Measurements from ENCODE around the gene GSN. TPM values are rescaled to one million over a fixed set of nuclear protein-coding genes. Genes with fewer than 3 reads are reported as not detected.

The GSN gene
- total RNA-seq, 8 experiments from 2014 or later = 41.1 to 1,937 (median 118) TPM

- 27 to 100% (median 96%) methylated on average over 1 to 5 of the region's 11 CpGs; no CpG with 5 or more reads in 2 of the 10 experiments for WGBS, 10 experiments
- in situ Hi-C loops (cut with MboI; ENCODE audit: low pct_unique_long_range_greater_than_20kb in 2 of 9, low sequenced_read_pairs in 9 of 9, unreplicated experiment in 9 of 9) = no loop called here
- no peak for ATAC-seq (replicated peaks in 6 of 8)
- Histone ChIP-seq H3K27ac (no peak overlapping the region), H3K4me1 (replicated peaks in 1 of 2) (peaks cover 6 to 12% of the 10 kb centered on the region in 2 donors), H3K4me3 (no peak overlapping the region)
Measured at GRCh38 chr9:121279776-121280388, 11.9 kb downstream of the GSN start.

- 60 to 100% (median 93%) methylated on average over 1 to 8 of the region's 11 CpGs for WGBS, 10 experiments
- no peak for ATAC-seq (replicated peaks in 6 of 8)
- peaks cover 13 to 21% of the 10 kb centered on the region in 2 donors for H3K4me1 ChIP-seq (replicated peaks in 1 of 2)
- H3K4me3 ChIP-seq = no peak overlapping the region
- H3K27ac ChIP-seq = no peak overlapping the region
- in situ Hi-C loops (cut with MboI; ENCODE audit: low pct_unique_long_range_greater_than_20kb in 2 of 9, low sequenced_read_pairs in 9 of 9, unreplicated experiment in 9 of 9) = no loop called here
Measured at GRCh38 chr9:121280715-121281613, 13.0 kb downstream of the GSN start.

GRCh38 chr9:121281614-121282276, 13.8 kb downstream of the GSN start:
- WGBS, 10 experiments = 11 to 100% (median 83%) methylated on average over 2 to 7 of the region's 10 CpGs; no CpG with 5 or more reads in 7 of the 10 experiments
- peaks cover 21 to 29% of the 10 kb centered on the region in 2 donors for H3K4me1 ChIP-seq (replicated peaks in 1 of 2)
- ATAC-seq (replicated peaks in 6 of 8) = peak in 1 of 8 experiments; percentile 2
- in situ Hi-C loops (cut with MboI; ENCODE audit: low pct_unique_long_range_greater_than_20kb in 2 of 9, low sequenced_read_pairs in 9 of 9, unreplicated experiment in 9 of 9) = no loop called here
- no peak overlapping the region for H3K4me3 ChIP-seq
- no peak overlapping the region for H3K27ac ChIP-seq

DNA sequence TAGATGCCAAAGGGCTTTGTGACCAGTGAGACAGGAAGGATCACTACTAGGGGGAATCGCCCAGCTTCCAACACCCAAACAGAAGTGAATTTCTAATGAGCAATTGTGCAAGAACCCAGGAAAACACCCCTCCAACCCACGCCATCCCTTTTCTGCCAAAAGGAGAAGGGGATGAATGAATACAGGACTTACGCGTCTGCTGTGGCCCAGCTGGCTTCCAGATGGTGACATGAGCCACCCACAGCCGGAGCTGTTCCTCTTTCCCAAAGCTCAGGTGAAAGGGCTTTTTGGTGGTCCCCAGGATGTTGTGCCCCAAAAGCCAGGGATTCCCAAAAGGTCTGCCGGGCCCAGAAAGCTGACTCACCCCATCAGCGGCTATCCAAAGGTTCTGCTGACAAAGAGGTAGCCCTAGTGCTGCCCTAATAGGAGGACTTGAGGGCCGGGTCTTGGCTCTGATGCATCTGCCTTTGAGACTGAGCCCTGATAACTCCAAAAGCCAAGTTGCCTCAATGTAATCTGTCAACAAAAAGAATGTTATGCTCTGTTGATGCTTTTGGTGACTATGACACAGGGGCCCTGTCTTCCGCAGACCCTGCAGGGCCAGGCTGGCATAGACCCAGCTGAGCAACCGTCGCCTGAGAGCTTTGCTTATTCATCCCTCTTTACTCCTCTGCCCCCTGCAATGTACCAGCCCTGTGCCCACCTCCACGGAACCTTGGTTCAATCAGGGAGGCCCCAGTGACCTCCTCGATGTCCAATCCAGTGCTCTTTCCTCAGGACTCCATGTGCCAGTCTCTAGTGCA, 14.5 kb downstream of the GSN start:
- in situ Hi-C loops (cut with MboI; ENCODE audit: low pct_unique_long_range_greater_than_20kb in 2 of 9, low sequenced_read_pairs in 9 of 9, unreplicated experiment in 9 of 9) = no loop called here
- H3K27ac ChIP-seq = no peak overlapping the region
- ATAC-seq (replicated peaks in 6 of 8) = peak in 4 of 8 experiments; percentile 3 to 15 (median 8)
- peaks cover 25 to 34% of the 10 kb centered on the region in 2 donors for H3K4me1 ChIP-seq (replicated peaks in 1 of 2)
- H3K4me3 ChIP-seq = no peak overlapping the region
- WGBS, 10 experiments = 0 to 100% (median 60%) methylated on average over 1 to 11 of the region's 13 CpGs; no CpG with 5 or more reads in 1 of the 10 experiments

- no peak overlapping the region for H3K4me3 ChIP-seq
- no peak overlapping the region for H3K27ac ChIP-seq
- 8 to 92% (median 58%) methylated on average over 2 of the region's 2 CpGs; no CpG with 5 or more reads in 3 of the 10 experiments for WGBS, 10 experiments
- in situ Hi-C loops (cut with MboI; ENCODE audit: low pct_unique_long_range_greater_than_20kb in 2 of 9, low sequenced_read_pairs in 9 of 9, unreplicated experiment in 9 of 9) = no loop called here
- H3K4me1 ChIP-seq (replicated peaks in 1 of 2) = peaks cover 29 to 35% of the 10 kb centered on the region in 2 donors
- ATAC-seq (replicated peaks in 6 of 8) = no peak
Measured at GRCh38 chr9:121283080-121283398, 15.1 kb downstream of the GSN start.

GRCh38 chr9:121283856-121284732, 16.1 kb downstream of the GSN start:
- ATAC-seq (replicated peaks in 6 of 8) = no peak
- no peak overlapping the region for H3K27ac ChIP-seq
- in situ Hi-C loops (cut with MboI; ENCODE audit: low pct_unique_long_range_greater_than_20kb in 2 of 9, low sequenced_read_pairs in 9 of 9, unreplicated experiment in 9 of 9) = no loop called here
- peaks cover 35 to 36% of the 10 kb centered on the region in 2 donors for H3K4me1 ChIP-seq (replicated peaks in 1 of 2)
- no peak overlapping the region for H3K4me3 ChIP-seq
- WGBS, 10 experiments = 60 to 100% (median 78%) methylated on average over 1 to 6 of the region's 11 CpGs; no CpG with 5 or more reads in 2 of the 10 experiments

DNA sequence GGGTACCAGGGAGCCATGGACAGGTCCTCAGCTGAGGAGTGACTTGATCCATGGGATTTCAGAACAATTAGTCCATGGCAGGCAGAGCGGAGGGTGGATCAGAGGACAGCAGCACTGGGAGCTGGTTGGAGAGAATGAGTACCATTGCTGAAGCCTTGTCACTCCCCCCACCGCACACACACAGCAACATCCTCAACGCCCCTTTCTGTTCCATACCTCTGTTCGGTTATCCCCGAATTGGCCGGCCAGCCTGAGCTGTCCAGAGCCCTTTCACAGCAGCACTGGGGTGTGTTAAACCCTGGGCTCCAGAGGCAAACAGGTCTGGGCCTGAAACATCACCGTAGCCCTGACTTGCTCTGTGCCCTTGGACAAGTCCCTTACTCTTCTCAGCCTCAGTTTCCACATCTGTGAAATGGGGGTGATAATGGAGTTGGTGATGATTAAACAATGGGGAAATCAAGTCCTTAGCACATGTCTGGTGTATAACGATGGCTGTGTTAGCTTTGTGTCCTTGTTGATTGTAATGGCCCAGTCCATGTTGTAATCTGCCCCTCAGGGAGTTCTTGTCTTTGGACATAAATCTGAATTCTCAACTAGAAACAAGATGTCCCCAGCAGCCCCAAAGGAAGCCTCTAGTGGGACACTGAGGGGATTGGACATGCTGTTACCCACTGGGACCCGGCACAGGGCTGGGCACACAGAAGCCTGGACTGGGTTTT, 16.9 kb downstream of the GSN start:
- no peak for ATAC-seq (replicated peaks in 6 of 8)
- peaks cover 42 to 44% of the 10 kb centered on the region in 2 donors for H3K4me1 ChIP-seq (replicated peaks in 1 of 2)
- no peak overlapping the region for H3K27ac ChIP-seq
- H3K4me3 ChIP-seq = no peak overlapping the region
- in situ Hi-C loops (cut with MboI; ENCODE audit: low pct_unique_long_range_greater_than_20kb in 2 of 9, low sequenced_read_pairs in 9 of 9, unreplicated experiment in 9 of 9) = no loop called here
- 65 to 100% (median 85%) methylated on average over 1 to 6 of the region's 9 CpGs; no CpG with 5 or more reads in 4 of the 10 experiments for WGBS, 10 experiments

DNA sequence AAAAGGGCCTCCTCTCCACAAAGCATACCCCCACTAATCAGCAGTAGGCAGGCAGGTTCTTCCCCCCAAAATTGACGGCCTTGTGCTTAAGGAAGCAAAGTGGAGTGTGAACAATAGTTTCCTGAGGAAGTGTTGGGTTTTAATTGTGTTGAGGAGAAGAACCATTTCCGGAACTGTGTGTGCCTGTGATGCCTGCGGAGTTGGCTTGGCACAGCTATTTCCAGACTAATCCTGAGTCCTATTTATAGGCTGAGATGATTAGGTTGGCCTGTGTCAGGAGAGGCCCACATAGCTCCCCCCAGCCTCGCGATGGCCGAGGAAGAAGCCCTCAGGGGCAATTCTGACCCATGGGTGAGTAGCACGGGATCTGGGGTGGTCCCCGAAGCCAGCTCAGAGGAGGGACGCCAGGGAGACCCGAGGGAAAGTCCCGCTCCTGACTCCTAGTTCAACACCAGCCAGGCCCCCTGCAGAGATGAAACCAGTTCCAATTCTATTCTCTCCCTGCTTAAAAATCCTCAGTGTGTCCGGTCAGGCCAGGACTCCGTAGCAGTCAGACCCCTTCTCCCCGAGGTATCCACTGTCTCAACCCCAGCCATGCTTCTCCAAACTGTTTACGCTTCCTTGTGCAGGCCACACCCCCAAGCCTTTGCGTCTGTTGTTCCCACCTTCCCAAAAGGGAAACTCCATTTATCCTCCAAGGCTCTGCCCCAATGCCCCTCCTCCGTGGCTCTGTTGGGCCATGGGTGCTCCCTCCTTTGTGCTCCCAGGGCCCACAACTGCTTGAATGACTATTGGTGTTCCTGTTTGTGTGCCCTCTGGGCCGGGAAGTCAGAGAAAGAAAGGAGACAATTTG, 18.1 kb downstream of the GSN start:
- Histone ChIP-seq H3K4me1 (replicated peaks in 1 of 2) (peaks cover 42 to 47% of the 10 kb centered on the region in 2 donors), H3K27ac (peak overlapping the region; percentile 92 to 93), H3K4me3 (no peak overlapping the region)
- 0 to 52% (median 14%) methylated on average over 1 to 9 of the region's 18 CpGs; no CpG with 5 or more reads in 2 of the 10 experiments for WGBS, 10 experiments
- peak in 4 of 8 experiments; percentile 2 to 14 (median 10) for ATAC-seq (replicated peaks in 6 of 8)
- in situ Hi-C loops (cut with MboI; ENCODE audit: low pct_unique_long_range_greater_than_20kb in 2 of 9, low sequenced_read_pairs in 9 of 9, unreplicated experiment in 9 of 9) = no loop called here

- WGBS, 10 experiments = 6 to 43% (median 8%) methylated on average over 1 to 2 of the region's 2 CpGs; no CpG with 5 or more reads in 5 of the 10 experiments
- peak overlapping the region; percentile 92 to 93 for H3K27ac ChIP-seq
- no peak for ATAC-seq (replicated peaks in 6 of 8)
- in situ Hi-C loops (cut with MboI; ENCODE audit: low pct_unique_long_range_greater_than_20kb in 2 of 9, low sequenced_read_pairs in 9 of 9, unreplicated experiment in 9 of 9) = no loop called here
- H3K4me3 ChIP-seq = no peak overlapping the region
- peaks cover 42 to 47% of the 10 kb centered on the region in 2 donors for H3K4me1 ChIP-seq (replicated peaks in 1 of 2)
Measured at GRCh38 chr9:121286688-121286972, 18.7 kb downstream of the GSN start.

DNA sequence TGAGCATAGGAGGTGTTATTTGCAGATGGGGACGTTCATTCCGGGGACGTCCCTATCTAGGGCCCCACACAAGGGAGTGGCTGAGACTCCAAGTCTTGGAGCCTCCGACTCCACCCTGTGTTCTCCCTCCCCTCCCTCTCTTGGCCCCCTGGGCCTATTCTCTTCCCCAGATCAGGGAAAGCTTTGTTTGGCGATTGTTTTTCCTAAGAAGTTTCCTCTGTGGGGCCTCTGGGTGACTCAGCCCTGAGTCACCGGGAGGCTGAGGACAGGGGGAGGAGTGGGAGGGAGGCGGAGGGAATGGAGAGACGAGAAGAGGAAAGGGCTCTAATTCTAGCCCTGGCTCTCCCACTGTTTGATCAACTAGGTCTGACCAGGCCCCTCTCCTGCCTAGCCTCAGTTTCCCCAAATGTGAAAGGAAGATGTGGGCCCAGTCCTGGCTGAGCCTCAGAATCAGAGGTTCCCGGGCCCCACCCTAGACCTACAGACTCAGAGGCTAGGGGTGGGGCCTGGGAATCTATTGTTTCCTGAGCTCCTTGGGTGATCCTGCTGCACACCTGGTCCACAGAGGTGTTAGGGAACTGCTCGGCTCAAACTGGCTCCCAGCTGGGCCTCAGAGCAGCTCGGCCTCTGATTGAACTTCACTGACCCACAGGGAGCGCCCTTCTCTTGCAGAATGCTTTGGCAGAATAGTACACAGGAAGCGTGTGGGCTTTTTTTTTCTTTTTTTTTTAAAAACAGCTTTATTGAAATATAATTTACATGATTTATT, 19.2 kb downstream of the GSN start:
- H3K4me3 ChIP-seq = peak overlapping the region in 1 of 5 donors; percentile 7
- in situ Hi-C loops (cut with MboI; ENCODE audit: low pct_unique_long_range_greater_than_20kb in 2 of 9, low sequenced_read_pairs in 9 of 9, unreplicated experiment in 9 of 9) = no loop called here
- peak overlapping the region; percentile 93 to 94 for H3K27ac ChIP-seq
- ATAC-seq (replicated peaks in 6 of 8) = peak; percentile 65 to 88 (median 82)
- WGBS, 10 experiments = 0 to 80% (median 18%) methylated on average over 1 to 5 of the region's 13 CpGs; no CpG with 5 or more reads in 2 of the 10 experiments
- H3K4me1 ChIP-seq (replicated peaks in 1 of 2) = peaks cover 42 to 47% of the 10 kb centered on the region in 2 donors

All from motor neuron (in vitro differentiated cells).